ENCODE results near the gene PTPN7.
"Not testable (repeated sequence)": the region's sequence is repeated elsewhere in the genome, so short reads cannot be mapped to it uniquely, and the experiment has no call there.

Gene PTPN7

GRCh38 chr1:202150602-202151001 lies 9.8 kb downstream of the PTPN7 start:
- Histone ChIP-seq H3K9me3 (ENCODE audit: control extremely low read depth in 1 of 5, control insufficient read depth in 4 of 5, insufficient read depth in 2 of 5, low read depth in 1 of 5, low read length in 4 of 5) (no peaks in the 10 kb centered on the region), H3K4me1 (ENCODE audit: control extremely low read depth in 1 of 4, control insufficient read depth in 4 of 4, insufficient read depth in 4 of 4, low read length in 3 of 4) (peaks cover 0 to 26% (median 9%) of the 10 kb centered on the region in 4 experiments), H3K27me3 (replicated peaks in 2 of 5; ENCODE audit: control insufficient read depth in 4 of 5, insufficient read depth in 5 of 5, low read length in 4 of 5) (no peaks in the 10 kb centered on the region), H3K27ac (ENCODE audit: insufficient read depth in 1 of 2, low read depth in 1 of 2, low read length in 2 of 2, poor library complexity in 1 of 2, severe bottlenecking in 2 of 2) (peak overlapping the region in 1 of 2 experiments; percentile 0), H3K4me3 (ENCODE audit: control insufficient read depth in 1 of 7, extremely low read depth in 1 of 7, insufficient read depth in 4 of 7, low read depth in 2 of 7, low read length in 6 of 7) (no peak overlapping the region), H3K36me3 (ENCODE audit: control insufficient read depth in 4 of 4, insufficient read depth in 4 of 4, low read length in 3 of 4) (peaks cover 24 to 88% (median 72%) of the 10 kb centered on the region in 4 experiments)
- no peak for DNase-seq
- ChIA-PET CTCF (interaction anchor here (1.2 to 2.0 kb wide), 2 partner anchors 10 to 12 kb away, joined by 3 to 5 read pairs; partner anchors contain the start of gene PTPN7), POLR2A (no interaction called here)
- 71% methylated on average over 8 of the region's 8 CpGs for WGBS (ENCODE audit: insufficient coverage)

GRCh38 chr1:202150187-202150586 lies 10.2 kb downstream of the PTPN7 start:
- ChIA-PET CTCF (interaction anchor here (0.5 to 1.2 kb wide), 2 partner anchors 12 to 1415 kb away, joined by 3 read pairs; no protein-coding TSS in a partner anchor), POLR2A (no interaction called here)
- Histone ChIP-seq H3K36me3 (ENCODE audit: control insufficient read depth in 4 of 4, insufficient read depth in 4 of 4, low read length in 3 of 4) (peaks cover 20 to 84% (median 70%) of the 10 kb centered on the region in 4 experiments), H3K9me3 (ENCODE audit: control extremely low read depth in 1 of 5, control insufficient read depth in 4 of 5, insufficient read depth in 2 of 5, low read depth in 1 of 5, low read length in 4 of 5) (no peaks in the 10 kb centered on the region), H3K27ac (ENCODE audit: insufficient read depth in 1 of 2, low read depth in 1 of 2, low read length in 2 of 2, poor library complexity in 1 of 2, severe bottlenecking in 2 of 2) (no peak overlapping the region), H3K27me3 (replicated peaks in 2 of 5; ENCODE audit: control insufficient read depth in 4 of 5, insufficient read depth in 5 of 5, low read length in 4 of 5) (no peaks in the 10 kb centered on the region), H3K4me3 (ENCODE audit: control insufficient read depth in 1 of 7, extremely low read depth in 1 of 7, insufficient read depth in 4 of 7, low read depth in 2 of 7, low read length in 6 of 7) (no peak overlapping the region), H3K4me1 (ENCODE audit: control extremely low read depth in 1 of 4, control insufficient read depth in 4 of 4, insufficient read depth in 4 of 4, low read length in 3 of 4) (peaks cover 1 to 30% (median 9%) of the 10 kb centered on the region in 4 experiments)
- no peak for DNase-seq
- WGBS (ENCODE audit: insufficient coverage): 92% methylated on average over 6 of the region's 9 CpGs

GRCh38 chr1:202149566-202149965 lies 10.8 kb downstream of the PTPN7 start:
- Histone ChIP-seq H3K36me3 (ENCODE audit: control insufficient read depth in 4 of 4, insufficient read depth in 4 of 4, low read length in 3 of 4) (peaks cover 20 to 78% (median 63%) of the 10 kb centered on the region in 4 experiments), H3K27me3 (replicated peaks in 2 of 5; ENCODE audit: control insufficient read depth in 4 of 5, insufficient read depth in 5 of 5, low read length in 4 of 5) (no peaks in the 10 kb centered on the region), H3K4me3 (ENCODE audit: control insufficient read depth in 1 of 7, extremely low read depth in 1 of 7, insufficient read depth in 4 of 7, low read depth in 2 of 7, low read length in 6 of 7) (no peak overlapping the region), H3K4me1 (ENCODE audit: control extremely low read depth in 1 of 4, control insufficient read depth in 4 of 4, insufficient read depth in 4 of 4, low read length in 3 of 4) (peaks cover 1 to 35% (median 9%) of the 10 kb centered on the region in 4 experiments), H3K27ac (ENCODE audit: insufficient read depth in 1 of 2, low read depth in 1 of 2, low read length in 2 of 2, poor library complexity in 1 of 2, severe bottlenecking in 2 of 2) (no peak overlapping the region), H3K9me3 (ENCODE audit: control extremely low read depth in 1 of 5, control insufficient read depth in 4 of 5, insufficient read depth in 2 of 5, low read depth in 1 of 5, low read length in 4 of 5) (no peaks in the 10 kb centered on the region)
- ChIA-PET POLR2A (no interaction called here), CTCF (interaction anchor here (0.5 to 2.1 kb wide), 2 partner anchors 11 to 1415 kb away, joined by 3 to 6 read pairs; partner anchors contain the start of gene PTPN7)
- no peak for DNase-seq
- WGBS (ENCODE audit: insufficient coverage): 87% methylated on average over 3 of the region's 4 CpGs

GRCh38 chr1:202148391-202148790 lies 12.0 kb downstream of the PTPN7 start:
- Histone ChIP-seq H3K9me3 (ENCODE audit: control extremely low read depth in 1 of 5, control insufficient read depth in 4 of 5, insufficient read depth in 2 of 5, low read depth in 1 of 5, low read length in 4 of 5) (no peaks in the 10 kb centered on the region), H3K27ac (ENCODE audit: insufficient read depth in 1 of 2, low read depth in 1 of 2, low read length in 2 of 2, poor library complexity in 1 of 2, severe bottlenecking in 2 of 2) (no peak overlapping the region), H3K4me3 (ENCODE audit: control insufficient read depth in 1 of 7, extremely low read depth in 1 of 7, insufficient read depth in 4 of 7, low read depth in 2 of 7, low read length in 6 of 7) (no peak overlapping the region), H3K27me3 (replicated peaks in 2 of 5; ENCODE audit: control insufficient read depth in 4 of 5, insufficient read depth in 5 of 5, low read length in 4 of 5) (no peaks in the 10 kb centered on the region), H3K36me3 (ENCODE audit: control insufficient read depth in 4 of 4, insufficient read depth in 4 of 4, low read length in 3 of 4) (peaks cover 15 to 66% (median 55%) of the 10 kb centered on the region in 4 experiments), H3K4me1 (ENCODE audit: control extremely low read depth in 1 of 4, control insufficient read depth in 4 of 4, insufficient read depth in 4 of 4, low read length in 3 of 4) (peaks cover 1 to 40% (median 11%) of the 10 kb centered on the region in 4 experiments)
- WGBS (ENCODE audit: insufficient coverage): 80% methylated on average over 2 of the region's 4 CpGs
- CTCF ChIA-PET: interaction anchor here (1.2 to 2.1 kb wide), 2 partner anchors 12 to 13 kb away, joined by 5 to 6 read pairs; partner anchors contain the start of gene PTPN7
- DNase-seq: no peak
- POLR2A ChIA-PET: no interaction called here

- peaks cover 9 to 53% (median 42%) of the 10 kb centered on the region in 4 experiments for H3K36me3 ChIP-seq (ENCODE audit: control insufficient read depth in 4 of 4, insufficient read depth in 4 of 4, low read length in 3 of 4)
These were observed 13.4 kb downstream of the PTPN7 start for GRCh38 chr1:202146993-202147392.

GRCh38 chr1:202146279-202146678 lies 14.1 kb downstream of the PTPN7 start:
- Histone ChIP-seq H3K4me1 (ENCODE audit: control extremely low read depth in 1 of 4, control insufficient read depth in 4 of 4, insufficient read depth in 4 of 4, low read length in 3 of 4) (peaks cover 1 to 51% (median 23%) of the 10 kb centered on the region in 4 experiments), H3K27me3 (replicated peaks in 2 of 5; ENCODE audit: control insufficient read depth in 4 of 5, insufficient read depth in 5 of 5, low read length in 4 of 5) (no peaks in the 10 kb centered on the region), H3K36me3 (ENCODE audit: control insufficient read depth in 4 of 4, insufficient read depth in 4 of 4, low read length in 3 of 4) (peaks cover 9 to 46% (median 37%) of the 10 kb centered on the region in 4 experiments), H3K9me3 (ENCODE audit: control extremely low read depth in 1 of 5, control insufficient read depth in 4 of 5, insufficient read depth in 2 of 5, low read depth in 1 of 5, low read length in 4 of 5) (no peaks in the 10 kb centered on the region), H3K27ac (ENCODE audit: insufficient read depth in 1 of 2, low read depth in 1 of 2, low read length in 2 of 2, poor library complexity in 1 of 2, severe bottlenecking in 2 of 2) (no peak overlapping the region), H3K4me3 (ENCODE audit: control insufficient read depth in 1 of 7, extremely low read depth in 1 of 7, insufficient read depth in 4 of 7, low read depth in 2 of 7, low read length in 6 of 7) (no peak overlapping the region)
- no peak for DNase-seq
- WGBS (ENCODE audit: insufficient coverage): 96% methylated on average over 5 of the region's 5 CpGs
- ChIA-PET POLR2A (interaction anchor here (0.6 to 1.2 kb wide), 2 partner anchors 10 to 51 kb away, joined by 3 to 5 read pairs; no protein-coding TSS in a partner anchor), CTCF (interaction anchor here (0.8 to 2.9 kb wide), 4 partner anchors 9 to 39 kb away, joined by 3 to 20 read pairs (median 8); no protein-coding TSS in a partner anchor)

More at GRCh38 chr1:202146993-202147392, 13.4 kb downstream of the PTPN7 start:
- ChIA-PET POLR2A (interaction anchor here (0.9 to 1.1 kb wide), 2 partner anchors 9 to 15 kb away, joined by 3 to 4 read pairs; no protein-coding TSS in a partner anchor), CTCF (interaction anchor here (1.1 to 2.9 kb wide), 4 partner anchors 8 to 39 kb away, joined by 4 to 20 read pairs (median 8); partner anchors contain the start of gene PTPN7)
- Histone ChIP-seq H3K4me3 (ENCODE audit: control insufficient read depth in 1 of 7, extremely low read depth in 1 of 7, insufficient read depth in 4 of 7, low read depth in 2 of 7, low read length in 6 of 7) (no peak overlapping the region), H3K27me3 (replicated peaks in 2 of 5; ENCODE audit: control insufficient read depth in 4 of 5, insufficient read depth in 5 of 5, low read length in 4 of 5) (no peaks in the 10 kb centered on the region), H3K27ac (ENCODE audit: insufficient read depth in 1 of 2, low read depth in 1 of 2, low read length in 2 of 2, poor library complexity in 1 of 2, severe bottlenecking in 2 of 2) (no peak overlapping the region), H3K9me3 (ENCODE audit: control extremely low read depth in 1 of 5, control insufficient read depth in 4 of 5, insufficient read depth in 2 of 5, low read depth in 1 of 5, low read length in 4 of 5) (no peaks in the 10 kb centered on the region), H3K4me1 (ENCODE audit: control extremely low read depth in 1 of 4, control insufficient read depth in 4 of 4, insufficient read depth in 4 of 4, low read length in 3 of 4) (peaks cover 1 to 54% (median 23%) of the 10 kb centered on the region in 4 experiments)
- 69% methylated on average over 2 of the region's 3 CpGs for WGBS (ENCODE audit: insufficient coverage)
- no peak for DNase-seq

- ChIA-PET POLR2A (interaction anchor here (0.6 to 1.2 kb wide), 2 partner anchors 10 to 52 kb away, joined by 3 to 5 read pairs; no protein-coding TSS in a partner anchor), CTCF (interaction anchor here (0.8 to 2.9 kb wide), 3 partner anchors 9 to 14 kb away, joined by 3 to 20 read pairs (median 10); no protein-coding TSS in a partner anchor)
- Histone ChIP-seq H3K36me3 (ENCODE audit: control insufficient read depth in 4 of 4, insufficient read depth in 4 of 4, low read length in 3 of 4) (peaks cover 6 to 44% (median 33%) of the 10 kb centered on the region in 4 experiments), H3K4me1 (ENCODE audit: control extremely low read depth in 1 of 4, control insufficient read depth in 4 of 4, insufficient read depth in 4 of 4, low read length in 3 of 4) (peaks cover 1 to 46% (median 23%) of the 10 kb centered on the region in 4 experiments), H3K4me3 (ENCODE audit: control insufficient read depth in 1 of 7, extremely low read depth in 1 of 7, insufficient read depth in 4 of 7, low read depth in 2 of 7, low read length in 6 of 7) (peak overlapping the region in 4 of 7 experiments; percentile 75 to 88 (median 84))
- H3K27ac ChIP-seq (ENCODE audit: insufficient read depth in 1 of 2, low read depth in 1 of 2, low read length in 2 of 2, poor library complexity in 1 of 2, severe bottlenecking in 2 of 2); DNase-seq; H3K27me3 ChIP-seq (replicated peaks in 2 of 5; ENCODE audit: control insufficient read depth in 4 of 5, insufficient read depth in 5 of 5, low read length in 4 of 5); H3K9me3 ChIP-seq (ENCODE audit: control extremely low read depth in 1 of 5, control insufficient read depth in 4 of 5, insufficient read depth in 2 of 5, low read depth in 1 of 5, low read length in 4 of 5): not testable (repeated sequence)
- 92% methylated on average over 7 of the region's 8 CpGs for WGBS (ENCODE audit: insufficient coverage)
These were observed 14.7 kb downstream of the PTPN7 start for GRCh38 chr1:202145744-202146140.

All from common myeloid progenitor, CD34-positive (primary cell).